NCI-H146 treated with DMSO at 0.1 percent for 48 hours (cell line): Measurements from ENCODE around the gene POC5.
A peak's percentile ranks its signal among the peaks of the same experiment; 100 is the strongest.

Experiments used
- DNase-seq: peaks from one replicate; lab custom pipeline; 2025; ENCODE audit not compliant: unreplicated experiment; lab: John Stamatoyannopoulos, UW

The POC5 gene

DNA sequence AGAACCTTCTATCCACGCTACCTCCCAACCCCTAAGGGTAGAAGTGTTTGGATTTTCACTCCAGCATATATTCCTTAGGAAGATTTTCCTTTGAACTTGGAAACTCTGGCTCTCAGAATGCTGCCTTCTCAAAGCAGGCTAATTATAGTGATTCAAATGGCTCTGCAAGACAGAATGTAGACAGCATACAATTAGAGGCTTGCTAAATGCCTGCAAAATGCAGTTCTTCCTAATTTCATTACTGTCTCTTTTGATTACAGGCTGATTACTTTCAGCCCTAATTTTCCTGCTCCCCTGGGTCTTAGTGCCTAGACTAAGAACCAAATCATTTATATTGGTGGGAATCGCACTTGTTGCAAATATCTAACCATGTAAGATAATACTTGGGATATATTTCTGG, 55.2 kb downstream of the POC5 start:
- DNase-seq = no peak

DNA sequence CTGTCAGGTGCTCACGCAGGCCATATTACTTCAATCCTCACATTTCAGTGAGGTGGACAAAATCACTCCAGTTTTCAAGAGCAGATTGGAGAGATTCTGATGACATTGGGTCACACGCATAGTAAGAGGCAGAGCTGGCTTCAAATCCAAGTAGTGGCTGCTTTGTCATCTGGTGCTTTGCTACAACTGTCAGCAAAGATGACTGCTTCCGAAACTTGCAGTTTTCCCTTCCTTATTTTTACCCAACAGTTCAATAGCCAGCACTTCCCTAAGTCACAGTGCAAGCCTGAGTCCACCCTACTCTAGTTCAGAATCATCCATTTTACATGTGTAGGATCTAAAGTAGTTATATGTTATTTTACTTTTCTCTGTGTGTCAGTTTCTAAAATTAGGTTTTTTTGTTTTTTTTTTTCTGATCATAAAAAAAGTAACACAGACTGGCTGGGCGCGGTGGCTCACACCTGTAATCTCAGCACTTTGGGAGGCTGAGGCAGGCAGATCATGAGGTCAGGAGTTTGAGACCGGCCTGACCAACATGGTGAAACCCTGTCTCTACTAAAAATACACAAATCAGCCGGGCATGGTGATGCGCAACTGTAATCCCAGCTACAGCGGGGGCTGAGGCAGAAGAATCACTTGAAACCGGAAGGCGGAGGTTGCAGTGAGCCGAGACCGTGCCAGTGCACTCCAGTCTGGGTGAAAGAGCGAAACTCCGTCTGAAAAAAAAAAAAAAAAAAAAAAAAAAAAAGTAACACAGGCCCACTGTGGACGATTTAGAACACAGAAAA, 56.4 kb downstream of the POC5 start:
- DNase-seq = no peak

DNA sequence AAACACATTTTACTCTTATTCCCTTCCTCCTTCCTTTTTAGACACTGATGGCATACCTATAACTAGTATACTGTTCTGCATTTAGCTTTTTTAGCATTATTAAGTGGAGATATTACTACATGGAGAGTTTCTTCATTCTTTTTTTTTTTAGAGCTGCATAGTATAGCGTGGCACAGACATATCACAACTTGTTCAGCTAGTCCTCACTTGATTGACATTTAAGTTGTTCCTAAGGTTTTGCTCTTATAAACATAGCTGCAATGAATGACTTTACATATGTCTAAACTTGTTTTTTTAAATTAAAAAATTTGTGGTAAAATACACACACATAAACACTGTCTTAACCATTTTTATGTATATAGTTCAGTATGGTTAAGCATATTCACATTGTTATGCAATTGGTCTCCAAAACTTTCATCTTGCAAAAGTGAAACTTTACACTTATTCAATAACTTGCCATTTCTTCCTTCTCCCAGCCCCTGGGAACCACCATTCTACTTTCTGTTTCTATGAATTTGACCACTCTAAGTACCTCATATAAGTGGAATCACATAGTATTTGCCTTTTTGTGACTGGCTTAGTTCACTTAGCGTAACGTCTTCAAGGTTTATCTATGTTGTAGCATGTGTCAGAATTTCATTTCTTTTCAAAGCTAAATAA, 57.3 kb downstream of the POC5 start:
- DNase-seq = no peak

DNA sequence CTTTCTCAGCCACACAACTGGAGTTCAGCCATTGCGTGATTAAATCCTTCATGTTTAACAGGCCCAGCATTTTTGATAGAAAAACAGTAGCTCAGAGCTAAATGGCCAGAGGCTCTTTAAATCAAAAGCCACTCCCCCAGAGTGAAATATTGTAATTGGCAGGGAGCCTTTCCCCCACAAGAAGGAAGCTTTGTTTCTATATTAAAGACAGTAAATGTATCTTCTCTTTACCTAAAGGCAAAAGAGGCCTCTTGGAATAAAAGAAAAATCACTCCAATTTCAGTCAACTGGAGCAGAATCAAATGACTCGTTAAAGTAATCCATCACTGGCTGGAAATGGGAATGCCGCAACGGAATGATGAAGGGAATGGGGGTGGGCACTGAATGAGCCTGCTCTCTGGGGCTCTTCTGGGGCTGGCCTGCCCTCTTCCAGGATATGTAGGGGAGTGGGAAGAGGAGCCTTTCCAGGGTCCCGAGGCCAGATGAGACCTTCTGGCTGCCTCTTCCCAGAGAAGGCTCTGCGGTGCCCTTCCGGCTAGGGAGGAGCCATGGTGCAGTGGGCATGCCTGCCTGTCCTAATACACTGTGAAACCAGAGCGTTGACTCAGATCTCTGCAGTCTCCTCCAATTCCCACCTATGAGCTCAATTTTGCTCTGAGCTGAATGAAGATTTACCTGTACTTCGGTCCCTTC, 60.8 kb downstream of the POC5 start:
- peak; percentile 32 for DNase-seq

DNA sequence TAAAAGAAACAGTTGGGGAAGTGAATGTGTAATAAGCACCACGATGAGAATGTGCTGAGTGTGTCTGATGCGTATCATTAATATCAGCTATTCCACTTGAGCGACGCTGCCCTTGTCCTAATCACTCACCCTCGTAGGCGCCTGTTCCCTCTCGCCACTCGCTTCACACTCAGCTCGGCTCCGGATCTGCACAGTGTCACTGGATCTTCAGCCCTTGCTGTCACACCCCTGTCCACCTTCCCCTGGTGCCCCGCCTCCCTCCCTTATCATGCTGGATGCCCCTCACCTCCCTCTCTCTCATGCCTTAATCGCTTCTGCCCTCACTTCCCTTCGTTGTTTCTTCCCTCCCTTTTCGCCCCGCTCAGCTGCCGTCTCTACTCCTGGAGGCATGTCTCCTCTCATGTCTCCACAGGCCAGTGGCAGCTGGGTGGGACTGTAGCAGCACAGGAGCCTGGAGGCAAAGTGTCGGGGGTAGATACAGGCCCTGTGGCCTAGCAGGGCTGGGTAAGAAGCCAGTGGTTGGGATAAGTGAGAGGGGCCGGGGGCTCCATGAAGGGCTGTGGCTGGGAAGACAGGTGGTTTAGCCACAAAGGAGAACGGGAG, 62.4 kb downstream of the POC5 start:
- DNase-seq = no peak

DNA sequence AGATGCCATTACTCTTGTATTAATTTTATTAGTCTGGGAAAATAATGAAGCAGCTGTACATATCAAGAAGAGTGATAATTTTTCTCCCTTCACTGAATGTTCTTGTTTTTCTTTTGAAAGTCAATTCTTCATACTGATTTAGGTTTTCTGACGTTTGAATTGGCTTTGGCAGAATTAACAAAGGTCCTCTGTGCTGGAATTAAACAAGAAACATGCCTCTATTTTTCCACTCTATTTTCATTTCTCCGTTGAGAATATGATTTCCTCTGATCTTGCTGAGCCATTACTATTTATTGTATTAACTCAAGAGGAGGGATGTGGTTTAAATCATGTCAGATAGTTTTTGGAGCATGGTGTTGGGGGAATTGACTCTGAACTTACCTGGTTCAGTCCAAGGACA, 63.7 kb downstream of the POC5 start:
- no peak for DNase-seq

DNA sequence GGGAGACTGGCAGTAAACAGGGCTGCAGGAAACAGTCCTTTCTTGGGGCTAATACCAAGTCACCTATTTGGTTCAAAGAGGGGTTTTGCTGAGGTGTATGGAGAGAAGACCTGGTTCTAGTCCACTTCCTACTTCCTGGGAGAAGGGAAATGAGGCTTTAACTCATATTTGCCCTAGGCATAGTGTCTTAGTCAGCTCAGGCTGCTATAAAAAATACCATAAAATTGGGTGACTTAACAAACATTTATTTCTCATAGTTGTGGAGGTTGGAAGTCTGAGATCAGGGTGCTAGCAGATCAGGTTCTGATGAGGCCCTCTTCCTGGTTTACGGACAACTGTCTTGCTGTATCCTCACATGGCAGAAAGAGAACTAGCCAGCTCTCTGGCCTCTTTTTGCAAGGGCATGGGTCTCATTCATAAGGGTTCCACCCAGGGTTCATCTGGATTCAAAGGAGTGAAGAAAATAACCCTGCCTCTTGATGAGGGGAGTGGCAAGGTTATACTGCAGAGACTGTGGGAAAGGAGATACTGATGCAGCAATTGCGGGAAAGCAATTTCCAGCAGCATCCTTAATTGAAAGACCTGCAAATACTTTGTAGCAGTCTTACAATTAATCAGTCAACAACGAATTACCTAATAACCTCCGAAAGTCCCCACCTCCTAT, 65.5 kb downstream of the POC5 start:
- DNase-seq = no peak

DNA sequence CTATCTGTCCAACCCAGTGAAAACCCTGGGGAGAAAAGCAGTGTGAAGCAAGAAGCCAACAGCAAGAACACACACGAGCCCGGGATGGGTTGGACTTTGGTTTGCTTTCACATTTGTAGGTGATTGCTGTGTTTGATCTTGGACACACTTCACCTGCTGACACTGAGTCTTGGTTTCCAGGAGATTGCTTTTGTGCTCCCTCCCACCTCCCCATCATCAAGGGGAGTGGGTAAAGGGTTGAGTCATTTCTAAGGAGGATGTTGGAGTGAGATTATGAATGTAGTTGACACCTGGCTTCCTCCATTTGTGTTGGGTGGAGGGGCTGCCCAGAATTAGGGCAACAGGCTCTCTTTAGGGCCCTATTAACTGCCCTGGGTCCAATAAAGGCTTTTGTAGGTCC, 68.5 kb downstream of the POC5 start:
- DNase-seq = no peak

DNA sequence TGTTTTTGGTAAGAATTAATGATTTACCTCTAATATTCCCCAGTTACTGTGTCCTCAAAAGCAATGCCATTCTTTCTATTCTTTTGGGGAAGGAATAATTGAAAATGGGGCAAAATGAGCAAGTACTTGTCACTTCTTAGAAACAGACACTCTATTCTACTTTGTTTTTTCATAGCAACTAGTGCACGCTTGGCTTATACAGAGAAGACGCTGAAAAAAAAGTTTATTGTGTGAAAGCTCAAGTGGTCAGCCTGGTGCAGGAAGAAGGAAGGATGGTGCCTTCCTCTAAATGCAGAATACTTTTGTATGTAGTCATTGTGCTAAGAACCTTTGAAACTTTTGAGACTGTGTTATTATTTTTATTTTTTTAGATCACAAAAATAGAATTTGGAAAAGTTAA, 76.4 kb downstream of the POC5 start:
- DNase-seq = no peak

DNA sequence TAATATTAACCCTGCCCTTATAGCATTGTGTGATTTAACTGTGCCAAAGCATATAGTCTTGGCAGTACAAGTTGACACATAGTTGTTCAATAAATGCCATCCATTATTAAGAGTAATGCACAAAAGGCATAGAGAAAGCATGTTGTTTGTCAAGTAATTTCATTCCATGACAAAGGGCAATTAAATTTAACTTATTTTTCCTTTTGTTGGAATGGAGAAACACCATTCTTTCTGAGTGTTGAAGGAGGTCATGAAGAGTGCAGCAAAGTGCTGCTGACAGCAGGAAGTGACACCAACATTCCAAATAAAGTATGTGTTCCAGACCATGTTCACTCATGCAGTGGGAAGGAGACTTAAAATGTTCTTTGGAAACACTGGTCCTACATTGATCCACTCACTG, 76.8 kb downstream of the POC5 start:
- no peak for DNase-seq

DNA sequence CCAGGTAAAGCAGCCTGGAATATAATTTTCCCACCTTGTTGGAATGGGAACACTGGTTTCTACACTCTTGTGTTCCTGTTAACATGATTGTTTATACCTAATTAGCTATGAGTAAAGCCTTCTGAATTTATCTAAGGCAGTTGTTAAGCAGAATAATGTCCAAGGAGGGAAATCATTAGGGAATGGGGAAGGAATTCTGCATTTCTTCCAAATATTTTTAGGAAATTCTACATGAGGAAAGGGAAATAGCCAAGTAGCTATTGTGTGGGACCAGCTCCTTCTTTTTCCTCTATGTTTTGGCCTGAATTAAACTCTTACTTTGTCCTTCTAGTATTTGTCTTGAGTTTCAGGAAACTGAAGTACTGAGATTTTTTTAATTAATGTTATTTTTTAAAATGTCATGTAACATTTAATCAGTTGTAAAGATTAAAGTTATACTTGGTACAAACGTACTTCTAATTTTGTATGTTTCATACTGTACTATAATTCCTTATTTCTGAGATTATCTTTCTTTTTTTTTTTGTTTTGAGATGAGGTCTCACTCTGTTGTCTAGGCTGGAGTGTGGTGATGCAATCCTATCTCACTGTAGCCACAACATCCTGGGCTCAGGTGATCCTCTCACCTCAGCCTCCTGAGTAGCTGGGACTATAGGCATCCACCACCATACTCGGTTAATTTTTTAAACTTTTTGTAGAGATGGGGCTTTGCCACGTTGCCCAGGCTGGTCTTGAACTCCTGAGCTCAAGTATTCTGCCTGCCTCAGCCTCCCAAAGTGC, 77.5 kb downstream of the POC5 start:
- DNase-seq = no peak

DNA sequence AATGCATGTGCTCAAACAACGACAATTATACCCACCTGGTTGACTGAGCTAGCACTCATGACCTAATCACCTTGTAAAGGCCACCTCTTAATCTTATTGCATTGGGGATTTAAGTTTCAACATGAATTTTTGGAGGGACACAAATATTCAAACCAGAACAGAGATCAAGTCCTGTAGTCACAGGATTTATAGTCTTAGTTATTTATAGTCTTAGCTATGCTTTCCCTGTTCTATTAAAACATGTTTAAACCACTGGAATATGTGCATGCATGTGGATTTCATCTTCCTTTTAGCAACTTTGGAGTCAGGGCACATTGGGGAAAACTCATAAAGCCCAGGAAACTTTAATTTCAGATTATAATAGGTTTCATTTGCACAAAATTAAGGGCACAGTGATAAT, 79.3 kb downstream of the POC5 start:
- no peak for DNase-seq

DNA sequence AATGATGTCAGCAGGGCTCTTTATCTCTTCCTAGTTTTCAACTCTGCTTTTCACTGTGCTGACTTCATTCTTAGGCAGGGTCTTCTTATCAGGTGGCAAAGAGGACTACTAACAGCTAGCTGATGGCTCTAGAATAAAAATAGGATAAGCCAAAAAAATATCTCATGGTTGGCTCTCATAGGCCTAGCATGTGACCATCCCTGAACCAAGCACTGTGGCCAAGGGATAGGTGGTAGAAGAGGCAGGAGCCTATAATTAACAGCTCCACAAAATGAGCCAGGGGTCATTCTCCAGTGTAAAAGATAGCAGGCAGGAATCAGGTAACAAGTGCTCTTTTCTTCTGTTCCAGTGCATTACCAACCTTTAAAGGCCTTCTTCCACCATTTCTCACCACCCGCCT, 84.9 kb downstream of the POC5 start:
- DNase-seq = no peak

DNA sequence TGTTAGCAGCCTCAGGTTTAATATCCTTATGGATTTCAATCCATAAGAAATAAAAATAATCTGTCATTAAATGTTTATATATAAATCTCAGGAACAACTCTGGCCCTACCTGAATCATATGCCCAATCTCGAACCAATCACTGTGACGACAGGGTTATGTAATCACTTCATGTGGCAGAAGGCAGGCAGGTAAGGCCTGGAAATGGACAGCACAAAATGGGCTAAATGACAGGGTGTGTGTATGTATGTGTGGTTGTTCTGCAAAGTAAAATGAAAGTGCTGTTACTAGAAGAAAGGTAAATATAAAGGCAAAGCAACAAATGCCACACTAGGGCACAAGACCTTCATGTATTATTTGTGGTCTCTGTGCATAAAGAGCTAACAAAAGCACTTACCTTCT, 86.4 kb downstream of the POC5 start:
- no peak for DNase-seq

DNA sequence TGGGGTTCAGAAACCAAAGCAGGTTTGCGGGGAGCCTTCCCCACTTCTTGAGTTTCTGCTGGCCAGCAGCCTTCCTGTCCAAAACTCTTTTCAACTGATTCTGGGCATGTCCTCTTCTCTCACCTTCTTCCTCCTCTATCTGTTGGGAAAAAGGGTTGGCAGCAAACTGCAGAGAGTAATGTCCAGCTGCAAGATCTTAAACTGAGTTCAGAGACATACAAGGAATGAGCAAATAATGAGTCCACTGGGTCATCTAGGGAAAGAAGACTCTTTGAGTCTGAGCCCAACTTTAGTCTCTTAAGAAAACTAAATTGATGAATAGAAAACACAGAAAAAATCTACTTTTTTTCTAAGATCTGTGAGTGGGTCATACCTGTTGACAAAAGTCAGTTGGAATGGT, 89.4 kb downstream of the POC5 start:
- DNase-seq = no peak

DNA sequence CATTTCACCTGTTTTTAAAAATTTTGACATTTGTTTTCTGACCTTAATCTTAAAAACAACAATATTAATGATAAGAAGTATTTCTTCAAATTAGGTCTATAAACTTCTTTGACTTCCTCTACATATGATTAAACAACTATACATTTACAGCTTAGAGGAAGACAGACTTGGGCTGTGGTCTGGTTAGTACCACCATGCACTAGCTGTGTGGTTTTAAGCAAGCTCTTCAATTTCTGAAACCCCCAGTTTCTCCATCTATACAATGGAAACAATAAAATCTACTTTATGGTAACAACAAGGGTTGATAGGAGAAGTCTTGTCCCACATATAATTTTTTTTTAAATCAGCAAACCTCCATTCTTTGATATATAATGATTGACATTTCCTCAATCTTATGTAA, 90.3 kb downstream of the POC5 start:
- no peak for DNase-seq
